C4-2B (cell line): ENCODE results near the gene CCDC180.

ENCODE experiments used
- H3K27ac ChIP-seq: fragments of 450-650 bp; 2 replicates; pipeline ENCODE4 v1.5.1; 2017
- CTCF ChIP-seq: fragments of 450-650 bp; conservative IDR thresholded peaks from 2 replicates; pipeline ENCODE4 v1.5.1; 2017; ENCODE audit warnings: mild to moderate bottlenecking
- ZFX ChIP-seq: fragments of 450-650 bp; IDR thresholded peaks from 2 replicates; pipeline ENCODE4 v1.6.1; 2017

CCDC180 gene

DNA sequence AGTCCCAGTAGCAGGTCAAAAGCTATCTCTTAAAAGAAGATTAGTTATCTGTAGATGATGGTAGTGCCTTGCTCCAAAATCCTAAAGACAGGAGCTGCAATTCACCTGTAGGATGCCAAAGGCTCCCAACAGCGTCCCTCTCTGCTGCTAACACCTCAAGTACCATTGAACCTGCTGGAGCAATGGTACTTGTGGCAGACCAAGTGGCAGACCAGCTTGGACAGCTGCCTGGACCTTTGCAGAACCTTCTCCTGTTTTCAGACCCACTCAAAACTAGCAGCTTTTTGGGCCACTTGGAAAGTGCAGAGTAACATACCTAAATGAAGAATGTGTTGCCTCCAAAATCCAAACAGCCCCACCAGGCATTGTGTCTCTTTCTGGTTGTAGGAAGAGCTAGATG is 6.9 kb upstream of the CCDC180 start:
- TF ChIP-seq CTCF (no peak), ZFX (no peak)

DNA sequence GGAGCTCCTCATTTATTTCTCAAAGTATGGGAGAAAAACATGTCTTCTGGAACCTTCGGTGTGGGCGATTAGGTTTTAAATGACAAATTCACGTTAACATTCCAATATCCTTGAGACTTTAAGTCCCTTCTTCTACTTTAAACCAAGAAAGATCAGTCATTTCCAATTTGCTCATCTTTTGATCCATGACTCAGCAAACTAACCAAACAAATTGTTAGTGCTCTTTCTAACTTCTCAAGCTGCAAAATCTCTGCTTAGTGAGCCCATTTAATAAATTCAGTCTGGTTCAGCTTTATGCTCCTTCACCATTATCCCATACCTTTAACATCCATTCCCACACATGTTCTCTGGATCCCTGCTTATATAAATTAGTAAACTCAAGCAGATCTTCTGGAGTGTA is 5.5 kb upstream of the CCDC180 start:
- TF ChIP-seq CTCF (no peak), ZFX (no peak)
- no peak overlapping the region for H3K27ac ChIP-seq

More for the DNA sequence above, 6.9 kb upstream of the CCDC180 start:
- H3K27ac ChIP-seq: no peak overlapping the region

DNA sequence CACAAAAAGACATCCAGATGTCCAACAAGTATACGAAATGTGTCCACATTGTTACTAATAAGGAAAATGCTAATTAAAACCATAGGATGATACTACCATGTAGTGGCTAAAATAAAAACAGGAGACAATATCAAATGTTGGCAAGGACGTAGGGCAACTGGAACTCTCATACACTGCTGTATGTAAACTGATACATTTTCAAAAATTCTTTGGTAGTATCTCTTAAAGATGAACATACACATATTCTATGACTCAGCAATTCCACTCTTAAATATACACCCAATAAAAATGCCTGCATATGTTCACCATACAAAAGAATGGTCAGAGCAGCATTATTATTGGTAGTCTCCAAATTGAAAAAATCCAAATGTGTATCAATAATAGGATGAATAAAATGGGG is 2.9 kb upstream of the CCDC180 start:
- TF ChIP-seq CTCF (no peak), ZFX (no peak)
- no peak overlapping the region for H3K27ac ChIP-seq

DNA sequence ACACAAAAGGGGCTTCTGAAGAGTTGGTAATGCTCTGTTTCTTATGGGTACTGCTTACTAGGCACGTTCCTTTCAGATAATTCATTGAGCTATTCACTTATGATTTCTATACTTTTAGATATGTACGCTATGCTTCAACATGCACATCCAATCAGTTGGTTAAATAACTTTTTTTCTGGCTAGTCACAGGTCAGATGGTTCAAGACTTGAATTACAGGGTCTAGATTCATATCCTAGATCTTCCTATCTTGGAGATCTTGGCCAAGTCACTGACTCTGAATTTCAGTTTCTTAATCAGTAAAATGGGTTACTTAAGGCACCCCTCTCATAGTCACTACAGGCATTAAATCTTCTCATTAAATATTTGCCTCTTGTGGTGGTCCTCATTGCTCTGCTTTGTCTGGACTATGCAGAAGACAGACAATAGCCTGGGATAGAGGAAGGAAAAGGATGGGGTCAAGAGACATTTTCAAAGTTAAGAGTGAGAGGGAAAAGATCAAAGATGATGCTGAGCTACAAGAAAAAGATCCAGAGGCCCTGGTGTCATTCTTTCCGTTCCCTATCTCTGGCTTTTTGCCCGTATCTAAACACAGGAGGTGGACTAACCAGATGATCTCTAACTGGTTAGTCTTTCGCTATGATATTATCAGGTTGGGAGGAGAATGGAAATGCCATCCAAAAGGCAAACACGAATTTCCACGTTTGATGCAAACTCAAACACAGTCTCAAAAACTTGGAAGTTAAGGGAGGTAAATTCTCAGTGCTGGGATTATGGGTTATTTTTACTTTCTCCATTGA is 1.8 kb upstream of the CCDC180 start:
- no peak overlapping the region for H3K27ac ChIP-seq

GRCh38 chr9:97307091-97307490 is 368 bp upstream of the CCDC180 start:
- TF ChIP-seq ZFX (no peak), CTCF (no peak)
- no peak overlapping the region for H3K27ac ChIP-seq

More for the DNA sequence above, 1.8 kb upstream of the CCDC180 start:
- no peak for TF ChIP-seq CTCF
- no peak for TF ChIP-seq ZFX

- TF ChIP-seq CTCF (no peak), ZFX (no peak)
- no peak overlapping the region for H3K27ac ChIP-seq
Measured at GRCh38 chr9:97309260-97309659, 1.8 kb downstream of the CCDC180 start.

DNA sequence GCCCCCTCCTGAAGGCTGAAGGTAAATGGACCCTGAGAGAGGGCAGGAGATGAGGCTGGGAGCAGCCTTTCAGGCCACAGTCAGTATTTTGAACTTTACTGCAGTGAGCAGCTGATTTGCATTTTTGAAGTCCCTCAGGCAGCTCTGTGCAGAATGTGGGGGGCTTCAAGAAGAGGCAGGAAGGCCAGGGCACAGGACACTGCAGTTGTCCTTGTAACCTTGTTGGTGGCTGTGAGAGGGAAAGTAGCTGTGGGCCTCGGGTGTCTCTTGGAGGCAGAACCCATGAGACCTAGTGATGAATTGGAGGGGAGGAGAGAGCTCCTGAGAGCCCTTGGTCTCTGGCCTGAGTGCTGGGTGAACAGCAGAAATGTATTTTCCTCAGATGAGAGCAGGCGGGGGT is 2.6 kb downstream of the CCDC180 start:
- H3K27ac ChIP-seq: no peak overlapping the region
- TF ChIP-seq CTCF (no peak), ZFX (no peak)
